Parathyroid adenoma (tissue), 2 donors: ENCODE data around the gene DNAJC7.

ENCODE experiments used
- H2AFZ ChIP-seq: fragments of 300-600 bp; sonication (generic); one replicate; pipeline ENCODE4 v1.7.0; 2017; ENCODE audit warnings: antibody characterized with exemption, mild to moderate bottlenecking
- H3K27ac ChIP-seq: fragments of 300-600 bp; sonication (generic); one replicate; pipeline ENCODE4 v1.7.0; 2017
- H3K27me3 ChIP-seq: fragments of 300-600 bp; sonication (generic); one replicate; pipeline ENCODE4 v1.7.0; 2017; ENCODE audit warnings: low read length; ENCODE audit not compliant: control insufficient read depth, insufficient read depth
- H3K36me3 ChIP-seq: fragments of 300-600 bp; sonication (generic); one replicate; pipeline ENCODE4 v1.7.0; 2017; ENCODE audit warnings: low read length; ENCODE audit not compliant: control insufficient read depth, insufficient read depth
- H3K4me1 ChIP-seq: fragments of 300-600 bp; sonication (generic); one replicate; pipeline ENCODE4 v1.7.0; 2017; ENCODE audit warnings: control low read depth
- H3K4me2 ChIP-seq: fragments of 300-600 bp; sonication (generic); one replicate; pipeline ENCODE4 v1.7.0; 2017; ENCODE audit warnings: low read length
- H3K4me3 ChIP-seq: fragments of 300-600 bp; sonication (generic); one replicate; pipeline ENCODE4 v1.7.0; 2017; ENCODE audit warnings: low read depth, low read length
- H3K79me2 ChIP-seq: fragments of 300-600 bp; sonication (generic); one replicate; pipeline ENCODE4 v1.7.0; 2017; ENCODE audit warnings: control low read depth
- H3K9ac ChIP-seq: fragments of 300-600 bp; sonication (generic); one replicate; pipeline ENCODE4 v1.7.0; 2017; ENCODE audit warnings: mild to moderate bottlenecking
- H3K9me3 ChIP-seq: fragments of 300-600 bp; sonication (generic); one replicate; pipeline ENCODE4 v1.7.0; 2017; ENCODE audit warnings: low read length; ENCODE audit not compliant: control insufficient read depth
- TF ChIP-seq, protein P1 (sequence below): fragments of 300-600 bp; sonication (generic); IDR thresholded peaks from one replicate; pipeline ENCODE4 v1.7.0; 2017; ENCODE audit warnings: antibody characterized with exemption, mild to moderate bottlenecking
- donor health status: primary hyperparathyroidism.

Gene DNAJC7

DNA sequence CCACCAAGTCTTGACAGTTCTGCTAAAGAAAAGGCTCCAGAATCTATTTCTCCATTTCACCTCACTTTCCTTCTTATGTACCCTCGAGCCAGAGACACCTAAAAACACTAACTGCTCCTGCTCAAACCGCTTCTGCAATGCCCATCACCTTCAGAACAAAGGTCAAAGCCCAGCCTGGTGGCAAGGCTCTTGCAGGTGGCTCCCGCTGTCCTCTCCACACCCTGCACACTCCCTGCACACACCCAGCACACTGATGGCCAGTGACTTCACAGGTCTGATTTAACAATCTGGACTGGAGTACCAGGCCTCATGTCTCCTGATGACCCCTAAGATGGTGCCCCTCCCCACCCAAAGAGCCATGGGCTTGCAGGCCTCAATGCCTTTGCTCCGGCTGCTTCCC is 43.0 kb upstream of the DNAJC7 start:
- Histone ChIP-seq H3K4me1 (no peaks in the 10 kb centered on the region), H3K9ac (no peak overlapping the region), H3K4me2 (no peak overlapping the region), H3K27ac (no peak overlapping the region), H2AFZ (no peak overlapping the region), H3K4me3 (no peak overlapping the region), H3K9me3 (no peaks in the 10 kb centered on the region), H3K79me2 (no peaks in the 10 kb centered on the region), H3K36me3 (no peaks in the 10 kb centered on the region), H3K27me3 (no peaks in the 10 kb centered on the region)
- TF ChIP-seq, protein P1, sequence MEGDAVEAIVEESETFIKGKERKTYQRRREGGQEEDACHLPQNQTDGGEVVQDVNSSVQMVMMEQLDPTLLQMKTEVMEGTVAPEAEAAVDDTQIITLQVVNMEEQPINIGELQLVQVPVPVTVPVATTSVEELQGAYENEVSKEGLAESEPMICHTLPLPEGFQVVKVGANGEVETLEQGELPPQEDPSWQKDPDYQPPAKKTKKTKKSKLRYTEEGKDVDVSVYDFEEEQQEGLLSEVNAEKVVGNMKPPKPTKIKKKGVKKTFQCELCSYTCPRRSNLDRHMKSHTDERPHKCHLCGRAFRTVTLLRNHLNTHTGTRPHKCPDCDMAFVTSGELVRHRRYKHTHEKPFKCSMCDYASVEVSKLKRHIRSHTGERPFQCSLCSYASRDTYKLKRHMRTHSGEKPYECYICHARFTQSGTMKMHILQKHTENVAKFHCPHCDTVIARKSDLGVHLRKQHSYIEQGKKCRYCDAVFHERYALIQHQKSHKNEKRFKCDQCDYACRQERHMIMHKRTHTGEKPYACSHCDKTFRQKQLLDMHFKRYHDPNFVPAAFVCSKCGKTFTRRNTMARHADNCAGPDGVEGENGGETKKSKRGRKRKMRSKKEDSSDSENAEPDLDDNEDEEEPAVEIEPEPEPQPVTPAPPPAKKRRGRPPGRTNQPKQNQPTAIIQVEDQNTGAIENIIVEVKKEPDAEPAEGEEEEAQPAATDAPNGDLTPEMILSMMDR, result no peak

GRCh38 chr17:42059815-42060214 is 42.6 kb upstream of the DNAJC7 start:
- Histone ChIP-seq H3K36me3 (no peaks in the 10 kb centered on the region), H3K9ac (no peak overlapping the region), H3K4me3 (no peak overlapping the region), H3K27ac (no peak overlapping the region), H3K9me3 (no peaks in the 10 kb centered on the region), H3K4me1 (no peaks in the 10 kb centered on the region), H2AFZ (no peak overlapping the region), H3K4me2 (no peak overlapping the region), H3K79me2 (no peaks in the 10 kb centered on the region), H3K27me3 (no peaks in the 10 kb centered on the region)
- TF ChIP-seq, protein P1, result no peak

DNA sequence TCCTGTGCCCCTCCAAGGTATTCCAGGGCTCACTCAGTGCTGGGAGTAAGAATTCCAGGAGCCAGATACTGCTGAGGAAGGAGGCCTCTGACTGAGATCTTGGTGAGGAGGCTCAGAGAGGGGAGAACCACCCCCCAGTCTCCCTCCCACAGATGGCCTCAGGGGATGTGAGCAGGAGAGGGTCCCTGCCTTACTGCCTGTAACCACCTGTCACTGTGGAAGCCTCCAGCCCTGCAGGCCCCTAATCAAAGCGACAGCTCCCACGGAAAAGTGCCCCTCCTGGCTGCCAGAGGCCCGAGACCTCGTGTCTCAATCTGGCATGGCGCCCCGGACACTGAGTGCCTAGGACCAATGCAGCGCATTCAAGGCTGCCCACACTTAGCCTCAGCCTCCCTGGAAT is 40.8 kb upstream of the DNAJC7 start:
- no peak overlapping the region for H3K9ac ChIP-seq
- H2AFZ ChIP-seq, result no peak overlapping the region
- no peaks in the 10 kb centered on the region for H3K79me2 ChIP-seq
- H3K9me3 ChIP-seq, result no peaks in the 10 kb centered on the region
- TF ChIP-seq, protein P1, result no peak
- H3K4me2 ChIP-seq, result no peak overlapping the region
- no peaks in the 10 kb centered on the region for H3K27me3 ChIP-seq
- H3K36me3 ChIP-seq, result no peaks in the 10 kb centered on the region
- H3K4me3 ChIP-seq, result no peak overlapping the region
- H3K4me1 ChIP-seq, result no peaks in the 10 kb centered on the region
- no peak overlapping the region for H3K27ac ChIP-seq

GRCh38 chr17:42056635-42057034 is 39.4 kb upstream of the DNAJC7 start:
- no peaks in the 10 kb centered on the region for H3K36me3 ChIP-seq
- no peak overlapping the region for H3K27ac ChIP-seq
- H3K9ac ChIP-seq, result no peak overlapping the region
- no peaks in the 10 kb centered on the region for H3K79me2 ChIP-seq
- no peak overlapping the region for H2AFZ ChIP-seq
- no peaks in the 10 kb centered on the region for H3K27me3 ChIP-seq
- TF ChIP-seq, protein P1, result no peak
- H3K4me1 ChIP-seq, result no peaks in the 10 kb centered on the region
- H3K9me3 ChIP-seq, result no peaks in the 10 kb centered on the region
- H3K4me3 ChIP-seq, result no peak overlapping the region
- no peak overlapping the region for H3K4me2 ChIP-seq

DNA sequence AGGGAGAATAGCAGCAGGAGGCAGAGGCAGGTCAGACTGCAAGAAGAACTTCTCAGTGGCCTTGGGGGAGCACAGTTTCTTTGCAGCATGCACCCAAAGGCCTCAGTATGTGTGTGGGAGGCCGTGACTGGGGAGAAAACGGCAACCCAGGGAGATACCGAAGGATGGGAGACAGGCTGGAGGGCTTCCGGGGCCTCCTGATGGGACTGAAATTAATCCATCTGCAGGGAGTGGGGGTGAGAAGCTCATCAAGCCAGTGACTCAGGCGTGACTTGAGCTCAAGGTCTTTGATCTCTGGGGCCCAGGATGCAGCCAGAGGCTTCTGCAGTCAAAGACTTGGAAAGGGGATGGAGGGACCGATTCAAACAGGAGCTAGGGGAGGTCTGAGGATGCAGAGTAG is 38.3 kb upstream of the DNAJC7 start:
- Histone ChIP-seq H3K79me2 (no peaks in the 10 kb centered on the region), H3K4me2 (no peak overlapping the region), H3K9ac (no peak overlapping the region), H3K27ac (no peak overlapping the region), H3K27me3 (no peaks in the 10 kb centered on the region), H2AFZ (no peak overlapping the region), H3K9me3 (no peaks in the 10 kb centered on the region), H3K4me3 (no peak overlapping the region), H3K36me3 (no peaks in the 10 kb centered on the region), H3K4me1 (no peaks in the 10 kb centered on the region)
- TF ChIP-seq, protein P1, result no peak
